B cell (primary cell): ENCODE data around the gene MMUT. TPM values are rescaled to one million over a fixed set of nuclear protein-coding genes. Genes with fewer than 3 reads are reported as not detected.

Experiments used
- ATAC-seq: fragments of 200-7000 bp; cut with Tn5 transposase; one replicate; pipeline ENCODE4 v1.10.0; 2021; ENCODE audit warnings: low read depth, mild to moderate bottlenecking, moderate number of reproducible peaks, moderate library complexity
- CTCF ChIA-PET: fragments of 350-600 bp; sonication (Branson Sonifier 250); formaldehyde crosslinking; loops from one replicate; lab custom pipeline; 2021; ENCODE audit warnings: antibody characterized with exemption, inconsistent platforms; lab: Charles Lee
- POLR2A ChIA-PET: fragments of 350-600 bp; sonication (Branson Sonifier 250); formaldehyde crosslinking; loops from one replicate; lab custom pipeline; 2021; ENCODE audit warnings: antibody characterized with exemption; lab: Charles Lee
- DNase-seq: peaks from one replicate; pipeline ENCODE4 v3.0.0; 2013
- H2AFZ ChIP-seq: 2 replicates; pipeline ENCODE4 v1.6.1; 2012; ENCODE audit warnings: mild to moderate bottlenecking, low read depth, low read length; ENCODE audit not compliant: insufficient read depth, poor library complexity, severe bottlenecking
- H3K27ac ChIP-seq, 2 donors: 1 replicate in 1 of 2; 2 replicates in 1 of 2; pipeline ENCODE4 v1.5.1; 2012 to 2013; ENCODE audit warnings: low read length in 2 of 2, mild to moderate bottlenecking in 2 of 2, moderate library complexity in 1 of 2
- H3K27me3 ChIP-seq, 4 experiments: fragments of 200-600 bp in 1 of 4; sonication (generic) in 1 of 4; replicated peaks in 1 of 4; 1 replicate in 2 of 4; 2 replicates in 2 of 4; pipeline versions ENCODE4 v1.6.1 to v1.7.0; 2013 to 2016; ENCODE audit warnings: low read length in 3 of 4, mild to moderate bottlenecking in 2 of 4, mixed read lengths in 1 of 4, moderate library complexity in 1 of 4; ENCODE audit not compliant: insufficient read depth in 4 of 4, control insufficient read depth in 3 of 4; ENCODE audit errors: control extremely low read depth in 1 of 4
- H3K36me3 ChIP-seq, 2 experiments: replicated peaks in 1 of 2; 1 replicate in 1 of 2; 2 replicates in 1 of 2; pipeline versions ENCODE4 v1.6.1 to v1.7.1; 2013; ENCODE audit warnings: low read length in 1 of 2; ENCODE audit not compliant: insufficient read depth in 2 of 2, control insufficient read depth in 1 of 2; ENCODE audit errors: control extremely low read depth in 1 of 2, extremely low read depth in 1 of 2
- H3K4me1 ChIP-seq, 2 donors: fragments of 200-600 bp in 1 of 2; sonication (generic) in 1 of 2; 1 replicate in 1 of 2; 2 replicates in 1 of 2; pipeline versions ENCODE4 v1.5.1 to v1.6.1; 2013 to 2017; ENCODE audit warnings: low read length in 2 of 2; ENCODE audit not compliant: control insufficient read depth in 2 of 2, insufficient read depth in 2 of 2
- H3K4me2 ChIP-seq: replicated peaks from 2 replicates; pipeline ENCODE3; 2012; ENCODE audit warnings: mild to moderate bottlenecking, low read depth, low read length; ENCODE audit not compliant: poor library complexity, severe bottlenecking
- H3K4me3 ChIP-seq, 5 experiments: fragments of 200-600 bp in 1 of 5; sonication (generic) in 1 of 5; 1 replicate in 3 of 5; 2 replicates in 2 of 5; pipeline versions ENCODE4 v1.5.1 to v1.7.0; 2011 to 2016; ENCODE audit warnings: low read length in 4 of 5, mild to moderate bottlenecking in 4 of 5, low read depth in 2 of 5, control low read depth in 1 of 5, moderate library complexity in 1 of 5; ENCODE audit not compliant: insufficient read depth in 1 of 5; ENCODE audit errors: control extremely low read depth in 1 of 5, extremely low read depth in 1 of 5
- H3K79me2 ChIP-seq: fragments of 200-600 bp; sonication (generic); one replicate; pipeline ENCODE4 v1.6.0; 2016; ENCODE audit warnings: low read length; ENCODE audit not compliant: control insufficient read depth, insufficient read depth
- H3K9ac ChIP-seq: fragments of 200-600 bp; sonication (generic); 2 replicates; pipeline ENCODE4 v1.6.1; 2017; ENCODE audit warnings: mild to moderate bottlenecking, low read length, moderate library complexity
- H3K9me3 ChIP-seq, 3 donors: one replicate each; pipeline versions ENCODE4 v1.6.1 to v1.7.1; 2013; ENCODE audit warnings: low read length in 2 of 3; ENCODE audit not compliant: control insufficient read depth in 2 of 3, insufficient read depth in 1 of 3; ENCODE audit errors: control extremely low read depth in 1 of 3
- H4K20me1 ChIP-seq: 2 replicates; pipeline ENCODE4 v1.6.0; 2012; ENCODE audit warnings: mild to moderate bottlenecking, low read length; ENCODE audit not compliant: insufficient read depth, control insufficient read depth, poor library complexity, severe bottlenecking
- H3K27ac Mint-ChIP-seq: one replicate; pipeline ENCODE4 v1.8.0; 2021; ENCODE audit warnings: mixed read lengths
- H3K27me3 Mint-ChIP-seq: one replicate; pipeline ENCODE4 v1.8.0; 2021; ENCODE audit warnings: mixed read lengths
- H3K4me1 Mint-ChIP-seq: one replicate; pipeline ENCODE4 v1.8.0; 2021; ENCODE audit warnings: mixed read lengths
- H3K4me3 Mint-ChIP-seq: one replicate; pipeline ENCODE4 v1.8.0; 2021; ENCODE audit warnings: mixed read lengths
- H3K9me3 Mint-ChIP-seq: one replicate; pipeline ENCODE4 v1.8.0; 2022; ENCODE audit warnings: mixed read lengths; ENCODE audit not compliant: insufficient read depth
- EZH2 ChIP-seq: IDR thresholded peaks from 2 replicates; pipeline ENCODE4 v1.6.1; 2012; ENCODE audit warnings: borderline replicate concordance, low read depth, mild to moderate bottlenecking, moderate library complexity, low read length; ENCODE audit not compliant: insufficient read depth, poor library complexity, severe bottlenecking
- WGBS: methylation state at CpG from one replicate; pipeline ENCODE4 v1.1.5; 2013; ENCODE audit warnings: missing lambda C conversion rate; ENCODE audit not compliant: insufficient coverage; 5-methylcytosine and 5-hydroxymethylcytosine counted together
- intact Hi-C: fragments of 100-400 bp; cut with micrococcal nuclease; formaldehyde crosslinking; loops from one replicate; pipeline ENCODE4 v1.10.0; 2022
- polyA plus RNA-seq: library from polyadenylated mRNA; depleted of rRNA; stranded (reverse); fragments of >200 nt; gene quantifications from 2 replicates; pipeline ENCODE4 v1.2.3, GENCODE V29; 2012
- total RNA-seq, 2 donors: library from RNA; stranded (reverse); fragments of 120-200 nt in 1 of 2; gene quantifications; 1 replicate in 1 of 2; 2 replicates in 1 of 2; pipeline versions ENCODE4 v1.2.3 to v1.2.4, GENCODE V29; 2013 to 2022
- TF ChIP-seq, protein P1 (sequence below): fragments of 200-600 bp; IDR thresholded peaks from one replicate; pipeline ENCODE4 v1.8.0; 2022; ENCODE audit warnings: antibody characterized with exemption, mild to moderate bottlenecking

MMUT gene
- total and polyA plus RNA-seq, 2 donors (not counting 1 experiment from before 2014, with no cell fraction given) = 3.9 to 10.6 TPM

DNA sequence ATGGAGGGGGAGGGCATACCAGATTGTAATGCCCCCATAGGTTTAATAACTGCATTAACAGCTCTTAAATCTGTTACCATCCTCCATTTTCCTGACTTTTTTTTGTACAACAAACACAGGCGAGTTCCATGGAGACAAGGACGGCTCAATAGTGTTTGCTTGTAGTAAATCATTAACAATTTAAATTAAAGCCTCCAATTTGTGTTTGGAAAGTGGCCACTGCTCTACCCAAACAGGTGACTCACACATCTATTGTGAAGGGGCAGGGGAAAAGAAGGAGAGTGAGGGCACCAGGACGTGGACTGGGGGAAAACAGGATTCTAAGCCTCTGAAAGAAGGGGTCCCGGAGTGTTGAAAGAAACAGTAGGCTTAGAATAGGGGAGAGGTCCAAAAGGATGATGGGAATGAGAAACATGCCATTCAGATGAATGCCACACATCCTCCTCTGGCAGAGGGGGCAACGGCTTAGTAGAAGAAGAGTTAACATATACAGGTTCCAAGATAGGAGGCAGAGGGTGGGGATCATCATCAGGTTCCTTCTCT, 43.6 kb upstream of the MMUT start:
- H4K20me1 ChIP-seq = no peaks in the 10 kb centered on the region
- ChIA-PET POLR2A (no interaction called here), CTCF (no interaction called here)
- intact Hi-C loops = no loop called here
- no peak overlapping the region for H3K4me3 ChIP-seq
- Mint-ChIP-seq H3K4me3 (no peak overlapping the region), H3K27ac (no peak overlapping the region), H3K27me3 (peaks cover 10% of the 10 kb centered on the region), H3K4me1 (no peaks in the 10 kb centered on the region), H3K9me3 (no peaks in the 10 kb centered on the region)
- DNase-seq = no peak
- H3K79me2 ChIP-seq = no peaks in the 10 kb centered on the region
- H3K27ac ChIP-seq = no peak overlapping the region
- TF ChIP-seq, protein P1, sequence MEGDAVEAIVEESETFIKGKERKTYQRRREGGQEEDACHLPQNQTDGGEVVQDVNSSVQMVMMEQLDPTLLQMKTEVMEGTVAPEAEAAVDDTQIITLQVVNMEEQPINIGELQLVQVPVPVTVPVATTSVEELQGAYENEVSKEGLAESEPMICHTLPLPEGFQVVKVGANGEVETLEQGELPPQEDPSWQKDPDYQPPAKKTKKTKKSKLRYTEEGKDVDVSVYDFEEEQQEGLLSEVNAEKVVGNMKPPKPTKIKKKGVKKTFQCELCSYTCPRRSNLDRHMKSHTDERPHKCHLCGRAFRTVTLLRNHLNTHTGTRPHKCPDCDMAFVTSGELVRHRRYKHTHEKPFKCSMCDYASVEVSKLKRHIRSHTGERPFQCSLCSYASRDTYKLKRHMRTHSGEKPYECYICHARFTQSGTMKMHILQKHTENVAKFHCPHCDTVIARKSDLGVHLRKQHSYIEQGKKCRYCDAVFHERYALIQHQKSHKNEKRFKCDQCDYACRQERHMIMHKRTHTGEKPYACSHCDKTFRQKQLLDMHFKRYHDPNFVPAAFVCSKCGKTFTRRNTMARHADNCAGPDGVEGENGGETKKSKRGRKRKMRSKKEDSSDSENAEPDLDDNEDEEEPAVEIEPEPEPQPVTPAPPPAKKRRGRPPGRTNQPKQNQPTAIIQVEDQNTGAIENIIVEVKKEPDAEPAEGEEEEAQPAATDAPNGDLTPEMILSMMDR = no peak
- no peak for TF ChIP-seq EZH2
- no peak overlapping the region for H3K9ac ChIP-seq
- H3K36me3 ChIP-seq = no peaks in the 10 kb centered on the region
- no peaks in the 10 kb centered on the region for H3K9me3 ChIP-seq
- ATAC-seq = no peak
- no peaks in the 10 kb centered on the region for H3K4me1 ChIP-seq
- peaks cover 0 to 3% (median 0%) of the 10 kb centered on the region in 4 experiments for H3K27me3 ChIP-seq
- H3K4me2 ChIP-seq = no peak overlapping the region
- no peak overlapping the region for H2AFZ ChIP-seq
- no CpG with 5 or more reads among the region's 5 CpGs for WGBS

DNA sequence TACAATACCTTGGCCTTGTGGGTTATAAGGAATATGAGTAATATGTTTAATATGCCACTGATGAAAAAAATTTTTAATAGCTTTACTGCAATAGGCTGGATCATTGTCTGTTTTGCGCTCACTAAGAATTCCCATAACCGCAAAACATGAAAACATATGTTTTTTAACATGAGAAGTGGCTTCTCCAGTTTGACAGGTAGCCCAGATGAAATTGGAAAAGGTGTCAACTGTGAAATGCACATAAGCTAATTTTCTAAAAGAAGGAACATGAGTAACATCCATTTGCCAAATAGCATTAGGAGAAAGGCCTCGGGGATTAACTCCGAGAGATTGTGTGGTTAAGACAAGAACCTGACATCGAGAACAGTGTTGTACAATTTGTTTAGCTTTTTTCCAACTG, 41.6 kb upstream of the MMUT start:
- H3K4me1 ChIP-seq = no peaks in the 10 kb centered on the region
- TF ChIP-seq, protein P1 = no peak
- TF ChIP-seq EZH2 = no peak
- H3K4me1 Mint-ChIP-seq = no peaks in the 10 kb centered on the region
- no peak overlapping the region for H3K27ac Mint-ChIP-seq
- WGBS = 80% methylated on average over 1 of the region's 5 CpGs
- no peak overlapping the region for H3K9ac ChIP-seq
- intact Hi-C loops = no loop called here
- no peaks in the 10 kb centered on the region for H3K9me3 ChIP-seq
- peaks cover 10% of the 10 kb centered on the region for H3K27me3 Mint-ChIP-seq
- H3K79me2 ChIP-seq = no peaks in the 10 kb centered on the region
- no peaks in the 10 kb centered on the region for H3K9me3 Mint-ChIP-seq
- no peak overlapping the region for H3K27ac ChIP-seq
- DNase-seq (no peak), ATAC-seq (no peak)
- H3K4me3 Mint-ChIP-seq = no peak overlapping the region
- H3K4me2 ChIP-seq = no peak overlapping the region
- H2AFZ ChIP-seq = no peak overlapping the region
- no peak overlapping the region for H3K4me3 ChIP-seq
- H3K27me3 ChIP-seq = peaks cover 0 to 3% (median under 1%) of the 10 kb centered on the region in 4 experiments
- ChIA-PET CTCF (no interaction called here), POLR2A (no interaction called here)
- no peaks in the 10 kb centered on the region for H4K20me1 ChIP-seq
- no peaks in the 10 kb centered on the region for H3K36me3 ChIP-seq
